ENCODE results near the gene ZNF683.

GRCh38 chr1:26405281-26405915 is 32.8 kb upstream of the ZNF683 start:
- TF ChIP-seq EZH2 (IDR thresholded peaks at IDR 0.05; ENCODE audit: low read length, missing control alignments) (no peak), CTCF (conservative IDR thresholded peaks at IDR 0.05 in 1 of 2, IDR thresholded peaks at IDR 0.05 in 1 of 2; ENCODE audit: low read depth in 1 of 2, low read length in 2 of 2) (no peak)

Measured in fibroblast of lung (primary cell).